Activated CD4-positive, alpha-beta T cell treated with anti-CD3 and anti-CD28 coated beads for 36 hours (primary cell): ENCODE measurements around the gene BCL6B. TPM values are rescaled to one million over a fixed set of nuclear protein-coding genes. Genes with fewer than 3 reads are reported as not detected.
"Not testable (repeated sequence)": the region's sequence is repeated elsewhere in the genome, so short reads cannot be mapped to it uniquely, and the experiment has no call there.

Experiments used
- ATAC-seq: fragments of 200-7000 bp; cut with Tn5 transposase; one replicate; pipeline ENCODE4 v1.10.0; 2021; ENCODE audit warnings: mild to moderate bottlenecking, moderate library complexity
- CTCF ChIA-PET: fragments of 350-600 bp; sonication (Branson Sonifier 250); formaldehyde crosslinking; loops from one replicate; lab custom pipeline; 2021; ENCODE audit warnings: antibody characterized with exemption; lab: Charles Lee
- POLR2A ChIA-PET: fragments of 350-600 bp; sonication (Branson Sonifier 250); formaldehyde crosslinking; loops from one replicate; lab custom pipeline; 2021; ENCODE audit warnings: antibody characterized with exemption, inconsistent platforms; lab: Charles Lee
- DNase-seq: peaks from one replicate; pipeline ENCODE4 v3.0.0-alpha.2; 2020
- H3K27ac Mint-ChIP-seq: one replicate; pipeline ENCODE4 v1.8.0; 2021; ENCODE audit warnings: mixed read lengths
- H3K27me3 Mint-ChIP-seq: one replicate; pipeline ENCODE4 v1.8.0; 2021; ENCODE audit warnings: mixed read lengths
- H3K36me3 Mint-ChIP-seq: one replicate; pipeline ENCODE4 v1.8.0; 2021; ENCODE audit warnings: low read depth, mixed read lengths
- H3K4me1 Mint-ChIP-seq: one replicate; pipeline ENCODE4 v1.8.0; 2021; ENCODE audit warnings: mixed read lengths
- H3K4me3 Mint-ChIP-seq: one replicate; pipeline ENCODE4 v1.8.0; 2021; ENCODE audit warnings: mild to moderate bottlenecking, moderate library complexity, mixed read lengths
- H3K9me3 Mint-ChIP-seq: one replicate; pipeline ENCODE4 v1.8.0; 2021; ENCODE audit warnings: low read depth, mixed read lengths
- intact Hi-C, 2 experiments: fragments of 100-400 bp; cut with DNase I in 1 of 2; cut with micrococcal nuclease in 1 of 2; formaldehyde crosslinking; loops; one replicate each; pipeline versions ENCODE4 v1.14.2 to v1.15.1; 2022 to 2024; cut with DNase I, micrococcal nuclease
- total RNA-seq, 2 experiments: library from RNA; stranded (reverse); gene quantifications; one replicate each; pipeline ENCODE4 v1.2.3, GENCODE V29; 2021

BCL6B gene
- under 1 TPM; 0.27 to 0.46 TPM for total RNA-seq

GRCh38 chr17:7022781-7023571, at the start of gene BCL6B:
BCL6B (plus strand) TSS chr17:7023050; CDS start chr17:7023672, 622 bp downstream.
- H3K27ac Mint-ChIP-seq = peak within 1 kb of the TSS; percentile 55
- CTCF ChIA-PET = interaction anchor here (0.5 to 5.0 kb wide), 8 partner anchors 13 to 168 kb away, joined by 3 to 23 read pairs (median 6); partner anchors contain the start of gene SLC16A13
- H3K36me3 Mint-ChIP-seq = no peaks in the 10 kb centered on the region
- peaks cover 12% of the 10 kb centered on the region for H3K27me3 Mint-ChIP-seq
- ATAC-seq (no peak), DNase-seq (no peak)
- intact Hi-C loops = loop anchor here (1.0 kb wide), 6 partner anchors 8 to 182 kb away; a partner anchor contains a TSS
- no peaks in the 10 kb centered on the region for H3K9me3 Mint-ChIP-seq
- POLR2A ChIA-PET = interaction anchor here (1.6 kb wide), 1 partner anchor 13 kb away, joined by 4 read pairs; the partner anchor contains the start of gene SLC16A13
- H3K4me1 Mint-ChIP-seq = peaks cover 35% of the 10 kb centered on the region
- H3K4me3 Mint-ChIP-seq = peak within 1 kb of the TSS; percentile 44

DNA sequence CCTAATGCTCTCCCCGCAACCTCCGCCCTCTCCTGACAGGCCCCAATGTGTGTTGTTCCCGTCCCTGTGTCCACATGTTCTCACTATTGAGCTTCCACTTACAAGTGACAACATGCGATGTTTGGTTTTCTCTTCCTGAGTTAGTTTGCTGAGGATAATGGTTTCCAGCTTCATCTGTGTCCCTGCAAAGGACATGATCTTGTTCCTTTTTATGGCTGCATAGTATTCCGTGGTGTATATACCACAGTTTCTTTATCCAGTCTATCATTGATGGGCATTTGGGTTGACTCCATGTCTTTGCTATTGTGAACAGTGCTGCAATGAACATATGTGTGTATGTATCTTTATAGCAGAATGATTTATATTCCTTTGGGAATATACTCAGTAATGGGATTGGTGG, 43.4 kb upstream of the BCL6B start:
- ATAC-seq, H3K4me1 Mint-ChIP-seq, H3K27me3 Mint-ChIP-seq, intact Hi-C loops, H3K36me3 Mint-ChIP-seq, H3K27ac Mint-ChIP-seq, POLR2A ChIA-PET, CTCF ChIA-PET, DNase-seq, H3K9me3 Mint-ChIP-seq, H3K4me3 Mint-ChIP-seq: not testable (repeated sequence)

- DNase-seq (no peak), ATAC-seq (no peak)
- no peaks in the 10 kb centered on the region for H3K27me3 Mint-ChIP-seq
- no peak overlapping the region for H3K27ac Mint-ChIP-seq
- intact Hi-C loops = no loop called here
- H3K4me3 Mint-ChIP-seq = no peak overlapping the region
- CTCF ChIA-PET = no interaction called here
- H3K36me3 Mint-ChIP-seq = no peaks in the 10 kb centered on the region
- peaks cover 3% of the 10 kb centered on the region for H3K9me3 Mint-ChIP-seq
- POLR2A ChIA-PET = no interaction called here
- peaks cover 12% of the 10 kb centered on the region for H3K4me1 Mint-ChIP-seq
Measured at GRCh38 chr17:6981426-6981825, 41.4 kb upstream of the BCL6B start.

DNA sequence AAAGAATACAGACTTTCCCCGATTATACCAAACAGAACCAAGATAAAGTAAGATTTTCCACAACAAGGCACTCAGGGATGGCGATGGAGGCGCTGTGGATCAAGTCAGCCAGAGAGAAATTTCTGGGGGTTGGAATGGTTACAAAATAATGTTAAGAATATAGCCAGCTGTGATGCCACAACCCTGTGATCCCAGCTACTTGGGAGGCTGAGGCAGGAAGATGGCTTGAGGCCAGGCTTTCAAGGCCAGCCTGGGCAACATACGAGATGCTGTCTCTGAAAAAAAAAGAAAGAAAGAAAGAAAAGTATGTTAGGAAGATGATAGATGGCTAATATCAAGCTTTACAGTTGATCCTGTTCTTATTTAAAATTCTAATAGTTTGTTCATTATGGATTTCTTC, 37.6 kb upstream of the BCL6B start:
- POLR2A ChIA-PET = no interaction called here
- intact Hi-C loops = no loop called here
- ATAC-seq = no peak

GRCh38 chr17:6986676-6987075, 36.2 kb upstream of the BCL6B start:
- no peak overlapping the region for H3K4me3 Mint-ChIP-seq
- ChIA-PET POLR2A (no interaction called here), CTCF (interaction anchor here (1.0 to 1.7 kb wide), 2 partner anchors 13 to 59 kb away, joined by 3 to 6 read pairs; no protein-coding TSS in a partner anchor)
- H3K36me3 Mint-ChIP-seq = no peaks in the 10 kb centered on the region
- no peaks in the 10 kb centered on the region for H3K27me3 Mint-ChIP-seq
- no peak for ATAC-seq
- intact Hi-C loops = no loop called here
- DNase-seq = no peak
- no peak overlapping the region for H3K27ac Mint-ChIP-seq
- H3K4me1 Mint-ChIP-seq = peaks cover 2% of the 10 kb centered on the region
- H3K9me3 Mint-ChIP-seq = no peaks in the 10 kb centered on the region

More for the DNA sequence above, 37.6 kb upstream of the BCL6B start:
- no peaks in the 10 kb centered on the region for H3K9me3 Mint-ChIP-seq
- no peak for DNase-seq
- H3K27me3 Mint-ChIP-seq = no peaks in the 10 kb centered on the region
- no peaks in the 10 kb centered on the region for H3K36me3 Mint-ChIP-seq
- H3K4me1 Mint-ChIP-seq = peaks cover 12% of the 10 kb centered on the region
- no peak overlapping the region for H3K4me3 Mint-ChIP-seq
- CTCF ChIA-PET = interaction anchor here (0.6 to 2.4 kb wide), 6 partner anchors 15 to 1752 kb away, joined by 3 to 8 read pairs (median 4); no protein-coding TSS in a partner anchor
- no peak overlapping the region for H3K27ac Mint-ChIP-seq

- no peak overlapping the region for H3K4me3 Mint-ChIP-seq
- ChIA-PET CTCF (interaction anchor here (0.6 to 1.2 kb wide), 4 partner anchors 13 to 193 kb away, joined by 3 to 7 read pairs (median 4); no protein-coding TSS in a partner anchor), POLR2A (no interaction called here)
- H3K9me3 Mint-ChIP-seq = no peaks in the 10 kb centered on the region
- no peak for DNase-seq
- H3K36me3 Mint-ChIP-seq = no peaks in the 10 kb centered on the region
- H3K27ac Mint-ChIP-seq = no peak overlapping the region
- peaks cover 2% of the 10 kb centered on the region for H3K4me1 Mint-ChIP-seq
- H3K27me3 Mint-ChIP-seq = no peaks in the 10 kb centered on the region
- ATAC-seq = no peak
- intact Hi-C loops = no loop called here
Measured at GRCh38 chr17:6989779-6990178, 33.1 kb upstream of the BCL6B start.

GRCh38 chr17:6993613-6994056, 29.2 kb upstream of the BCL6B start:
- H3K9me3 Mint-ChIP-seq, POLR2A ChIA-PET, DNase-seq, H3K4me1 Mint-ChIP-seq, intact Hi-C loops, H3K4me3 Mint-ChIP-seq, H3K27me3 Mint-ChIP-seq, H3K27ac Mint-ChIP-seq, ATAC-seq: not testable (repeated sequence)
- peaks cover 13% of the 10 kb centered on the region for H3K36me3 Mint-ChIP-seq
- CTCF ChIA-PET = interaction anchor here (1.0 to 2.1 kb wide), 4 partner anchors 9 to 83 kb away, joined by 3 to 9 read pairs (median 4); no protein-coding TSS in a partner anchor

GRCh38 chr17:6994118-6994598, 28.7 kb upstream of the BCL6B start:
- Mint-ChIP-seq H3K36me3 (peaks cover 13% of the 10 kb centered on the region), H3K4me1 (no peaks in the 10 kb centered on the region), H3K27ac (no peak overlapping the region), H3K4me3 (no peak overlapping the region), H3K9me3 (no peaks in the 10 kb centered on the region), H3K27me3 (no peaks in the 10 kb centered on the region)
- ATAC-seq = no peak
- POLR2A ChIA-PET = no interaction called here
- intact Hi-C loops = no loop called here
- CTCF ChIA-PET = interaction anchor here (1.0 to 2.1 kb wide), 5 partner anchors 9 to 83 kb away, joined by 3 to 14 read pairs (median 5); no protein-coding TSS in a partner anchor
- no peak for DNase-seq

- ATAC-seq (no peak), DNase-seq (no peak)
- Mint-ChIP-seq H3K4me1 (no peaks in the 10 kb centered on the region), H3K27ac (no peak overlapping the region), H3K4me3 (no peak overlapping the region), H3K27me3 (no peaks in the 10 kb centered on the region), H3K9me3 (no peaks in the 10 kb centered on the region), H3K36me3 (peaks cover 13% of the 10 kb centered on the region)
- intact Hi-C loops = no loop called here
- CTCF ChIA-PET = interaction anchor here (1.0 to 2.1 kb wide), 4 partner anchors 9 to 84 kb away, joined by 4 to 14 read pairs (median 6); no protein-coding TSS in a partner anchor
- POLR2A ChIA-PET = no interaction called here
Measured at GRCh38 chr17:6994666-6995256, 28.1 kb upstream of the BCL6B start.

DNA sequence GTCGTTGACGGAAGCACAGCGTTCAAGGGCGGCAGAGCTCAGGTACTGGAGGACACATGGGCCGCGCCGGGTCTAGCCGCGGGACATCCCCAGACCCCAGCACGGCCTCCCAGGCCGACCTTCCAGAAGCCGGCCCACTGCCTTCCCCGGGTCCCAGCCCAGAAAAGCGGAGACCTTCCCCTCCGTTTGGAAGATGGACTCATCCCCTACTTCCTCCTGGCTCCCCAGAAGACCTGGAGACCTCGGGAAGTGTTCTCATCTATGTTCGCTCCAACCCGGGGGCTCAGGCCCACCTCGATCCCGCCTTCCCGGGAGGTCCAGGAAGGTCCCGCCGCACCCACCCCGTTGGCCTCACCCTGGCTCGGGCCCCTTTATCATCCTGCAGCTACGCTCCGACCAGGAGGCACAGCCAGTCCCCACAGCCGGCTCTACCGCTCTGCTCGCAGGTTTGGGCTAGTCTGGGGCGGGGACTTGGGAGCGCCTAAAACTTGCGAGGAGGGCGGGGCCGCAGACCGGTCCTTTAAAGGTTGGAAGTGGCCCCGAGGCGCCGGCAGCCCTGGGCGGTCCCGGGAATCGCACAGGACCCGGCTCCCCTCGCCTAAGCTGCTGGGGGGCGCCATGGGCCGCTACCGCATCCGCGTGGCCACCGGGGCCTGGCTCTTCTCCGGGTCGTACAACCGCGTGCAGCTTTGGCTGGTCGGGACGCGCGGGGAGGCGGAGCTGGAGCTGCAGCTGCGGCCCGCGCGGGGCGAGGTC, 27.2 kb upstream of the BCL6B start, which contains the start of gene ALOX12:
Gene ALOX12 (plus strand): TSS at position 550 of the 756 bp plus-strand sequence. CDS start 69 bp downstream, at position 619.
- ATAC-seq = no peak
- H3K36me3 Mint-ChIP-seq = peaks cover 19% of the 10 kb centered on the region

More for the DNA sequence above, 27.2 kb upstream of the BCL6B start, which contains the start of gene ALOX12:
- ChIA-PET CTCF (interaction anchor here (1.8 to 2.1 kb wide), 2 partner anchors 8 to 85 kb away, joined by 4 to 14 read pairs; no protein-coding TSS in a partner anchor), POLR2A (no interaction called here)
- Mint-ChIP-seq H3K27me3 (no peaks in the 10 kb centered on the region), H3K27ac (no peak within 1 kb of the TSS), H3K4me3 (no peak within 1 kb of the TSS), H3K9me3 (no peaks in the 10 kb centered on the region), H3K4me1 (no peaks in the 10 kb centered on the region)
- intact Hi-C loops = no loop called here
- no peak for DNase-seq
